Renal cortex interstitium (tissue), 11 donors: Measurements from ENCODE around the gene CDH23. TPM values are rescaled to one million over a fixed set of nuclear protein-coding genes. Genes with fewer than 3 reads are reported as not detected.

ENCODE experiments used
- DNase-seq, 11 donors: peaks; one replicate each; pipeline ENCODE4 v3.0.0-alpha.2; 2013; ENCODE audit warnings: low read depth in 9 of 11, low spot score in 4 of 11; ENCODE audit errors: extremely low read depth in 1 of 11
- polyA plus RNA-seq, 3 donors: library from polyadenylated mRNA; unstranded; fragments of 120-200 nt; gene quantifications; one replicate each; pipeline ENCODE4 v1.2.1, GENCODE V29; 2013; ENCODE audit not compliant: insufficient read length in 3 of 3

The CDH23 gene
- polyA plus RNA-seq, 3 donors = 0.78 to 2.1 (median 1.0) TPM

DNA sequence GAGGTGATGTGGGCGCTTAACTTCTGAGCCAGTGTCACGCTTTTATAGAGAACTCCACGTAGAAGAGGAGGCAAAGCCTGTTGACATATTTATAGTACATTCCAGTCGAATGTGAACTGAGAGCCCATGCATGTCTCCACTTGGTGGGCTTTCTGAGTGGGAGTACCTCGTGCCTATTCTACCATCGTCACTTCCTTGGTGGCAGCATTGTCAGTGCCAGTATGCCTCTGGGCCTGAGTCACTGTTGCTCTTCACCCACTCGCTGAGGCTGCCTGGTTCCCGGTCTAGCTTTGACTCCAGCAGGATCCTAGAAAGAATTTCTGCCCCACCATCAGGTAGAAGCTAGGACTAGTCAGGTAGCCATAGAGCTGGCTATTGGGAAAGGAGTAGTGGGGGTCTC, 30.0 kb upstream of the CDH23 start:
- no peak for DNase-seq

- no peak for DNase-seq
These were observed 29.4 kb upstream of the CDH23 start for GRCh38 chr10:71367271-71367670.

DNA sequence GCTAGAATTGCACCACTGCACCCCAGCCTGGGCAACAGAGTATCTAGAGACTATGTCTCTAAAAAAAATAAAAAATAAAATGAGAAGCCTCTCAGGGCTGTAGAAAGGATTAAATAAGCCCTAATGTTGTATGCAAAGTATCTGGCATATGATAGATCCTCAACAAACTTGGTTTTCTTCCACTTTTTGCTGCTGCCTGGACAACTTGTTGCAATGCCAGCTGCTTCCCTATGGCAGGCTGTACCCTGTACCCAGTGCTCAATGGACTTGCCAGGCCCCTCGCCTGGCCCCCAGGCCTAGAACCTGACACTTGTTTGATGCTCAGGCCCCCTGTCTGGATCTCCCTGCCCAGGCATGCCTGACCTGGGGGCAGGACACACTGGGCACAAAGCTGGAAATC, 28.5 kb upstream of the CDH23 start:
- no peak for DNase-seq

DNA sequence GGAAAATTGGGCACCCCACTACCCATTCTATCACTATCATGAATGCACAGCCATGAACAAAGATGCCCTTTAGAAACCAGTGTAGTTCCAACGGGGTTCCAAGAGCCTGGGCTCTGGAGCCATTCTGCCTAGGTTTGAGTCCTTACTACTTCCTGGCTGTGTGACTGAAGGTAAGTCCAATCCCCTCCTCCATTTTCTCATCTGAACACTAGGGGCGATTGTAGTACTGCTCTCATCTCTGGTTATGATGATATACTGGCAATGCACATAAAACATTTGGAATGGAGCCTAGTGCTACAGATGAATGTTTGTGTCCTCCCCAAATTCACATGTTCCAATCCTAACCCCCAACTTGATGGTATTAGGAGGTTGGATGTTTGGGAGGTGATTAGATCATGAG, 28.1 kb upstream of the CDH23 start:
- DNase-seq = no peak

- DNase-seq = no peak
These were observed 27.1 kb upstream of the CDH23 start for GRCh38 chr10:71369602-71370001.

DNA sequence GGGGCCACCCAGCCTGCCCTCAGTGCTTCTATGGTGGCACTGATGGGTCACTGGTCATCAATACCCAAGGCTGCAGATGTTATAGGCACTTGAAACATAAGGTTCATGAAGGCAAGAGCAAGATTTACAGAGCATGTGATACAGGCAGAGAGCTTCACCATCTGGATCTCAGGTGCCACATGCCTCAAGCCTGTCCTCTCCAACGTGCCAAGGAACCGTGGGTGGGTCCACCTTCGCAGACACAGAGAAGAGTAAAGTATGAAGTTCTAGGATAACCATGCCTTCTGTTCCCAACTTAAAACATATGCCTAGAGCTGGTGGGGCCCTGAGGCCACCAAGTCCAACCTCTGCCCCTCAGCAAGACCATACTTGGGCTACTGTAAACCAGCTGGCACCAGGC, 26.7 kb upstream of the CDH23 start:
- no peak for DNase-seq

DNA sequence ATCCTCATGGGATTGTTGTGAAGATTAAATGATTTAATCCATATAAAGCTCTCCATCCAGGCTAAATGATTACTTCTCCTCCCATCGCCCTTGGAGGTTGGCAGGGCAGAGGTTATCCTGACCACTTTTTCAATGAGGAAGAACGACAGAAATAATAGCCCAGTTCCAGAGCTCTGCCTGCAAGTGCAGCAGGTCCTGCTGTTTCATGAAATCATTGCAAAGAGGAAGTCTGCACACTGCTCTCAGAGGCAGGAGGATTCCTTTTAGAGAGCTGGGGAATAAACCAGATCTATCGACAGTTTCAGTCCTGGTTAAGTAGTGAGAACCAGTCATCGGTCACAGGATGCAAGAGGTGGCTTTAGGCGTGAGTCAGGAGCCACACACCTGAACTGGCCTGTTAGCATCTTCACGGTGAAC, 25.0 kb upstream of the CDH23 start:
- DNase-seq = no peak

GRCh38 chr10:71372882-71373495, 23.7 kb upstream of the CDH23 start:
- DNase-seq = no peak

DNA sequence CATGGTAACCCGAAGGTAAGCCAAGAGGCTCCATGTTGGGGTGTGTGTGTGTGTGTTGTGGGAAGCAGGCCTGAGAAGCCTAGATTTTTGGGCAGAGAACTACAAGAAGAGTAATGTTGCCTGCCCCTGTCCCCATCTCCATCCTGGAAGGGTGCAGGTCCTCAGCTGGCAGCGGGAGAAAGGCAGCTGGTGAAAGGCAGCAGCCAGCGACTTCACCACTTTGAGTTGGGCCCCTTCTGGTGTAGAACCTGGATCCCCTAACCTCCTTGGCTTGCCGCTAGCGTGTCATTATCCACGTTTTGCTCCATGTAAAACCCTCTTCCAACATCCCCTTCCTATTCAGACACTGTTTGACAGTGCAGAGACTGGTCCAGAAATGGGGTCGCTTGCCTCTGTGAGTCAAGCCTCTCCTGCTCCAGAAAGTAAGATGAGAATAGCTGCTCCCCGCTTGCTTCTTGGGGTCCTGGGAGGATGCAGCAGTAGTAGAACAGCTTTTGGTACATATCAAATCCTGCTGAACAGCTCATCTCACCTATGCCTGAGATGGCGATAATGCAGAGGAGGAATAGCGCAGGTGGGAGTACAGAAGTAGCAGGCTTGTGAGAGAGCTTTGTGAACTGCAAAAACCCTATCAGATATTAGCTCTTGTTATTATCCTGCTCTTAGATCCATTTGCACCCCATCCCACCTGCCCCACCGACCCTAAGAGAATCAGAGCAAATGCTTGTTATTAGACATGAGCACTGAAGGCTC, 22.1 kb upstream of the CDH23 start:
- DNase-seq = no peak

DNA sequence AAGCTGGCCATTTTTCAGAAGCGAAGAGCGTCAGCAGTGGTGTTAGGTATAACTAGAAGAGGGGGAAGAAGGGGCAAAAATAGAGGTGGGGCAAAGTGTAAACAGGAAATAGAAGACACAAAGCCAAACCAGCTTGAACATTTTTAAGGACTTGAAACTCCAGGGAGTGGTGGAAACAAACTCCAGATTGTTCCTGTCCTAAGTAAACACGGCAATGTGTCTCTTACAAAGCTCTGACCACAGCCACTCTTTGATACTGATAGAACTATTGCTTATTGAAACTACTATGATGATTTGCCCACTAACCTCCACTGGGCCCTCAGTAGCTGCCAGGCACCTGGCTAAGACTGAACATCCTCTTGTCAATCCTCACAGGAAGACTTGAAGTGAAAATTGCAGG, 20.8 kb upstream of the CDH23 start:
- DNase-seq = no peak

- DNase-seq = no peak
These were observed 18.2 kb upstream of the CDH23 start for GRCh38 chr10:71378336-71379117.

DNA sequence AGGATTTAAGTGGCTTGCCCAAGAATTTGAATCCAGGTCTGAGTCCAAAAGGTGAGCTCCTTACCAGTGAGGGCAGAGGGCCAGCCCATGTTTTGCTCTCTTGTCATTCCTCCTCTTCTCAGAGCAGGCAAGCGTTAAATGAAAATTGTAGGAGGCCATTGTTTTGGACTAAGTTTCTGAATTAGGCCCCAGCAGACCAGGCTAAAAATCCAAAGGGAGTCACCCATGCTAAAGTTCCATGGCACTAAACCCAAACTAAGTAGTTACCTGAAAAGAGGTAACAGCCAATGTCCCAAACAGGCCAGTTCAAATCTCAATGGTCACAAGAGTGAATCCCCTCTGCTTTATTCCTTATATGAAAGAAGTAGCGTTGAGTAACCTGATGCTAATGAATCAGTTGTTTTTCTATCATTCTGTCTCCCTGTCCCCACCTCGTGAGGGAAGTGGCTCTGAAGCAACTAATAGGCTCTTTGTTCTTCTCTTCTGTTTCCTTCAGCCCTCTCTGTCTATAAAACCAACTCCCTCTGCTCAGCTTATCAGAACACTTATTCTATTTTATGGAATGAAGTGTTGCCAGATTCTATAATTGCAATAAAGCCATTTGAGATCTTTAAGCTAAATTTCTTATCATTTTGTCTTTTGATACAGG, 17.5 kb upstream of the CDH23 start:
- no peak for DNase-seq

GRCh38 chr10:71380841-71381240, 15.9 kb upstream of the CDH23 start:
- DNase-seq = no peak

GRCh38 chr10:71381611-71382010, 15.1 kb upstream of the CDH23 start:
- DNase-seq = no peak

- DNase-seq = no peak
These were observed 14.7 kb upstream of the CDH23 start for GRCh38 chr10:71382028-71382427.

DNA sequence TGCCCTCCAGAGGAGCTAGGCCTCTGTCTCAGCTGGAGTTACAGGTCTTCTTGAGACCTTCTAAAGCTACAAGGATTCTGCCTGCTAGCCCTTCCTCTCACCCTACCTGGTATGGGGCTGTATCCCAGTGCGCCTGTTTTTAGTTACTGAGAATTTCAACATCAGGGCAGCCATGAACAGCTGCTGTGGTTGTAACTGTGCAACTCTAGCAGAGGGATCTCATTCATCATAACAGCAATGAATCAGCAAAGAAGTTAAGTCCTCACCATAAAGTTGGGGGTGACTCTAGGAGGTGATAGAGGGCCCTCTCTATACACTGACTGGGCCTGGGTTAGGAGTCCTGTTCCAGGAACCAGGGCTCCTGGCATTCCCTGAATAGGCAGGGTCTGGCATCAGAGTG, 14.0 kb upstream of the CDH23 start:
- DNase-seq = no peak

- DNase-seq = peak in 1 of 11 donors; percentile 23
These were observed 12.6 kb upstream of the CDH23 start for GRCh38 chr10:71383972-71384687.

GRCh38 chr10:71388171-71388570, 8.5 kb upstream of the CDH23 start:
- no peak for DNase-seq
